ENCODE measurements around the gene MIPOL1. TPM values are rescaled to one million over a fixed set of nuclear protein-coding genes. Genes with fewer than 3 reads are reported as not detected.

MIPOL1 gene
- total RNA-seq, 1 donor: 14.7 TPM

- TF ChIP-seq CTCF (IDR thresholded peaks at IDR 0.05; ENCODE audit: insufficient read depth, low read depth, low read length): no peak
- H3K4me3 ChIP-seq (ENCODE audit: low read depth, low read length): no peak overlapping the region
- DNase-seq (ENCODE audit: low read depth): no peak
Measured at GRCh38 chr14:37584211-37585100, 386.7 kb downstream of the MIPOL1 start.

GRCh38 chr14:37585101-37585511, 387.4 kb downstream of the MIPOL1 start:
- H3K4me3 ChIP-seq (ENCODE audit: low read depth, low read length): no peak overlapping the region
- TF ChIP-seq CTCF (IDR thresholded peaks at IDR 0.05; ENCODE audit: insufficient read depth, low read depth, low read length): no peak
- no peak for DNase-seq (ENCODE audit: low read depth)

GRCh38 chr14:37585971-37586796, 388.4 kb downstream of the MIPOL1 start:
- DNase-seq (ENCODE audit: low read depth): no peak
- no peak overlapping the region for H3K4me3 ChIP-seq (ENCODE audit: low read depth, low read length)
- no peak for TF ChIP-seq CTCF (IDR thresholded peaks at IDR 0.05; ENCODE audit: insufficient read depth, low read depth, low read length)

GRCh38 chr14:37586797-37587130, 389.0 kb downstream of the MIPOL1 start:
- no peak overlapping the region for H3K4me3 ChIP-seq (ENCODE audit: low read depth, low read length)
- DNase-seq (ENCODE audit: low read depth): no peak
- TF ChIP-seq CTCF (IDR thresholded peaks at IDR 0.05; ENCODE audit: insufficient read depth, low read depth, low read length): no peak

- DNase-seq (ENCODE audit: low read depth): no peak
- no peak overlapping the region for H3K4me3 ChIP-seq (ENCODE audit: low read depth, low read length)
- TF ChIP-seq CTCF (IDR thresholded peaks at IDR 0.05; ENCODE audit: insufficient read depth, low read depth, low read length): no peak
Measured at GRCh38 chr14:37587131-37587803, 389.5 kb downstream of the MIPOL1 start.

- TF ChIP-seq CTCF (IDR thresholded peaks at IDR 0.05; ENCODE audit: insufficient read depth, low read depth, low read length): no peak
- H3K4me3 ChIP-seq (ENCODE audit: low read depth, low read length): no peak overlapping the region
- no peak for DNase-seq (ENCODE audit: low read depth)
Measured at GRCh38 chr14:37587881-37588666, 390.3 kb downstream of the MIPOL1 start.

Measured in fibroblast of villous mesenchyme (primary cell).